Adrenal gland (tissue), 19 donors: ENCODE measurements around the gene SULT1A3. TPM values are rescaled to one million over a fixed set of nuclear protein-coding genes. Genes with fewer than 3 reads are reported as not detected.
"Not testable (repeated sequence)": the region's sequence is repeated elsewhere in the genome, so short reads cannot be mapped to it uniquely, and the experiment has no call there.

ENCODE experiments used
- DNase-seq, 7 donors: peaks; one replicate each; pipeline ENCODE4 v3.0.0-alpha.2; 2019 to 2020
- H3K27ac ChIP-seq, 5 donors: fragments of 200-600 bp; sonication (generic) in 4 of 5; 1 replicate in 3 of 5; 2 replicates in 2 of 5; pipeline versions ENCODE4 v1.5.1 to v1.8.0; 2016 to 2020; ENCODE audit warnings: mild to moderate bottlenecking in 1 of 5
- H3K27me3 ChIP-seq: fragments of 200-600 bp; 2 replicates; pipeline ENCODE4 v1.8.0; 2021
- H3K36me3 ChIP-seq, 2 donors: fragments of 200-600 bp; replicated peaks in 1 of 2; 1 replicate in 1 of 2; 2 replicates in 1 of 2; pipeline versions ENCODE4 v1.5.1 to v1.8.0; 2018 to 2022
- H3K4me1 ChIP-seq, 2 donors: fragments of 200-600 bp; replicated peaks in 1 of 2; 1 replicate in 1 of 2; 2 replicates in 1 of 2; pipeline versions ENCODE4 v1.5.1 to v1.8.0; 2018 to 2021
- H3K4me3 ChIP-seq, 4 donors: fragments of 200-600 bp; sonication (generic) in 3 of 4; one replicate each; pipeline ENCODE4 v1.5.1; 2016 to 2018
- H3K9me3 ChIP-seq, 3 donors: fragments of 200-600 bp; sonication (generic) in 1 of 3; replicated peaks in 1 of 3; 1 replicate in 2 of 3; 2 replicates in 1 of 3; pipeline versions ENCODE4 v1.5.1 to v1.8.0; 2016 to 2021
- POLR2A ChIP-seq, 2 donors: fragments of 450-650 bp; IDR thresholded peaks; one replicate each; pipeline ENCODE4 v1.6.1; 2017; ENCODE audit warnings: antibody characterized with exemption in 2 of 2, mild to moderate bottlenecking in 2 of 2, moderate library complexity in 1 of 2
- WGBS, 4 donors: extraction: QIAGEN DNeasy Blood & Tissue Kit in 2 of 4; methylation state at CpG; one replicate each; pipeline versions ENCODE4 v1.1.5 to v1.1.7; 2013 to 2017; 5-methylcytosine and 5-hydroxymethylcytosine counted together
- intact Hi-C, 2 donors: fragments of 100-400 bp; cut with DNase I; formaldehyde crosslinking; loops; one replicate each; pipeline versions ENCODE4 v1.14.1 to v1.15.0; 2022 to 2023
- long read RNA-seq, 10 donors: library from polyadenylated mRNA in 3 of 10; unstranded in 2 of 10; stranded (forward) in 1 of 10; transcript quantifications; one replicate each; pipeline ENCODE4 v2.0.0 and lab custom pipeline, GENCODE V29; 2021 to 2026
- polyA plus RNA-seq, 3 donors: library from polyadenylated mRNA; stranded (reverse); fragments of 200-250 nt in 2 of 3; fragments of 350-450 nt in 1 of 3; fragmentation: Illumina TruSeq in 1 of 3; extraction: RNeasy Lipid Tissue Mini Kit (QIAGEN cat#74804) in 1 of 3; gene quantifications; one replicate each; pipeline ENCODE4 v1.2.3, GENCODE V29; 2013 to 2014
- total RNA-seq, 9 donors: library from RNA; depleted of rRNA in 4 of 9; stranded (reverse); fragments of >200 nt in 4 of 9; fragments of 120-200 nt in 1 of 9; fragmentation: NEBNext Ultra II Directional in 1 of 9; extraction: Animal tissue kit (Norgen Biotek cat#: 25700) in 1 of 9; gene quantifications; one replicate each; pipeline versions ENCODE4 v1.1.0 to v1.2.4, GENCODE V29; 2013 to 2023
- TF ChIP-seq, protein P1 (sequence below), 6 experiments: fragments of 450-650 bp in 4 of 6; fragments of 200-600 bp in 2 of 6; sonication (generic) in 1 of 6; IDR thresholded peaks; 1 replicate in 5 of 6; 2 replicates in 1 of 6; pipeline versions ENCODE4 v1.5.1 to v1.8.0; 2016 to 2021; ENCODE audit warnings: antibody characterized with exemption in 6 of 6, mild to moderate bottlenecking in 2 of 6, moderate library complexity in 1 of 6
- donor health status: healthy with polysubstance abuse.
- donor health status: Bipolar disorder and iron deficiency.
- donor health status: DM: yes; HTN: yes; CAD: no.
- donor health status: DM: no; HTN: no; CAD: no.
- donor health status: DM: no; HTN: no; CAD: no.
- donor health status: DM: yes; HTN: yes; CAD: no.

The SULT1A3 gene
- total RNA-seq (10 to 100 TPM in 6 of 9 donors, 1 to 10 TPM in 3; 4.3 to 15.8 (median 12.7) TPM), polyA plus RNA-seq (100 to 1,000 TPM in 1 of 3 donors, 10 to 100 TPM in 1, 1 to 10 TPM in 1; 3.5 to 125 (median 58.7) TPM)
- long read RNA-seq, donor 1: 0 reads
- long read RNA-seq, donor 2: 0 reads
- long read RNA-seq, donor 3, partial matches to known transcripts: 0 of 1 reads
- long read RNA-seq, donor 3, other reads (novel, unspliced or antisense): 0 of 1 reads
- long read RNA-seq, donor 4, partial matches to known transcripts: 0 of 3 reads
- long read RNA-seq, donor 4, other reads (novel, unspliced or antisense): 0 of 3 reads
- long read RNA-seq, donor 5, partial matches to known transcripts: 0 of 3 reads
- long read RNA-seq, donor 5, other reads (novel, unspliced or antisense): 0 of 3 reads
- long read RNA-seq, donor 6, partial matches to known transcripts: 0 of 2 reads
- long read RNA-seq, donor 6, other reads (novel, unspliced or antisense): 0 of 2 reads
- long read RNA-seq, donor 7: 0 reads
- long read RNA-seq, donor 8: 0 reads
- long read RNA-seq, donor 9: 0 reads
- long read RNA-seq, donor 10: 0 reads

DNA sequence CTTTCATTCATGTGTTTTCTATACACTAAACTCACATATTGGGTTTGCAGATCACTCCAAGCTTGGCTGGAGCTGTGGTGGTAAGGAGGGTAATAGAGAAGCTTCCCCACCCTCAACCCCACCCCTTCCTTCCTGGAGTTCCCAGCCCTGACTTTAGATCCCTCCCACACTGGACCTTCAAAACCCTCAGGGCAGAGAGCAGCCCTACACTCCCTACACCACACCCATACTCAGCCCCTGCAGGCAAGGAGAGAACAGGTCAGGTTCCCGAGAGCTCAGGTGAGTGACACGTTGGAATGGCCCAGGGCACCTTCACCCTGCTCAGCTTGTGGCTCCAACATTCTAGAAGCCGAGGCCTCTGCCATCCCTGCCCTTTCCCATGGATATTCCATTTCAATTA, at the start of gene SULT1A3:
Gene SULT1A3, plus strand, starts transcription at position 207 of the 400 bp plus-strand sequence. CDS start 1,474 bp downstream, outside the sequence.
- H3K4me1 ChIP-seq, H3K9me3 ChIP-seq, H3K27me3 ChIP-seq, H3K27ac ChIP-seq, intact Hi-C loops, DNase-seq, H3K36me3 ChIP-seq, H3K4me3 ChIP-seq: not testable (repeated sequence)
- WGBS, 4 donors: no CpG with 5 or more reads among the region's 3 CpGs

DNA sequence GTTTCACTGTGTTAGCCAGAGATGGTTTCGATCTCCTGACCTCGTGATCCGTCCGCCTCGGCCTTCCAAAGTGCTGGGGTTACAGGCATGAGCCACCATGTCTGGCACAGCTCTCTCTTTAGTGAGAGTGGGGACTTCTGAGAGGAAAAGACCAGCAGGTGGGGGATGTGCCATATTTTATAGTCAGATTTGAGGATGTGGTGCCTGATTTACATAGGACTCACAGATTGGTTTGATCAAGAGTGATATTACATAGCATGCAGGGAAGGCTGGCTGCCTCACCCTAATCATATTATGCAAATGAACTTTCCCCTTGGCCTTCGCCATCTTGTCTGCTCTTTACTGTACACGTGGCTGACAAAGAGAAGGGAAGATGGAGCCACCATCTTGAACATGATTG, 48.0 kb upstream of the SULT1A3 start:
- H3K27me3 ChIP-seq: no peaks in the 10 kb centered on the region
- no peaks in the 10 kb centered on the region for H3K36me3 ChIP-seq
- H3K9me3 ChIP-seq: no peaks in the 10 kb centered on the region
- no peak overlapping the region for H3K4me3 ChIP-seq
- no peak for DNase-seq
- intact Hi-C loops: no loop called here
- WGBS, 4 donors: 85 to 90% (median 87%) methylated on average over 5 to 7 of the region's 7 CpGs
- TF ChIP-seq, protein P1, sequence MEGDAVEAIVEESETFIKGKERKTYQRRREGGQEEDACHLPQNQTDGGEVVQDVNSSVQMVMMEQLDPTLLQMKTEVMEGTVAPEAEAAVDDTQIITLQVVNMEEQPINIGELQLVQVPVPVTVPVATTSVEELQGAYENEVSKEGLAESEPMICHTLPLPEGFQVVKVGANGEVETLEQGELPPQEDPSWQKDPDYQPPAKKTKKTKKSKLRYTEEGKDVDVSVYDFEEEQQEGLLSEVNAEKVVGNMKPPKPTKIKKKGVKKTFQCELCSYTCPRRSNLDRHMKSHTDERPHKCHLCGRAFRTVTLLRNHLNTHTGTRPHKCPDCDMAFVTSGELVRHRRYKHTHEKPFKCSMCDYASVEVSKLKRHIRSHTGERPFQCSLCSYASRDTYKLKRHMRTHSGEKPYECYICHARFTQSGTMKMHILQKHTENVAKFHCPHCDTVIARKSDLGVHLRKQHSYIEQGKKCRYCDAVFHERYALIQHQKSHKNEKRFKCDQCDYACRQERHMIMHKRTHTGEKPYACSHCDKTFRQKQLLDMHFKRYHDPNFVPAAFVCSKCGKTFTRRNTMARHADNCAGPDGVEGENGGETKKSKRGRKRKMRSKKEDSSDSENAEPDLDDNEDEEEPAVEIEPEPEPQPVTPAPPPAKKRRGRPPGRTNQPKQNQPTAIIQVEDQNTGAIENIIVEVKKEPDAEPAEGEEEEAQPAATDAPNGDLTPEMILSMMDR (IDR thresholded peaks at IDR 0.05): no peak
- TF ChIP-seq POLR2A (IDR thresholded peaks at IDR 0.05): no peak
- no peaks in the 10 kb centered on the region for H3K4me1 ChIP-seq
- no peak overlapping the region for H3K27ac ChIP-seq

DNA sequence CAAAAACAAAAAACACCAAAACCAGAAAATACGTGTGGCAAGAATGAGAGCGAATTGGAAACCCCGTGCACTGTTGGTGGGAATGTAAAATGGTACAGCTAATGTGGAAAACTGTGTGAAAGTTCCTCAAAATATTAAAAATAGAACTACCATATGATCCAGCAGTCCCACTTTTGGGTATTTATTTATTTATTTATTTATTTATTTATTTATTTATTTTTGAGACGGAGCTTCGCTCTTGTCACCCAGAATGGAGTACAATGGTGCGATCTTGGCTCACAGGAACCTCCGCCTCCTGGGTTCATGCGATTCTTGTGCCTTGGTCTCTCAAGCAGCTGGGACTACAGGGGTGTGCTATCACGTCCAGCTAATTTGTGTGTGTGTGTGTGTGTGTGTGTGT, 46.5 kb upstream of the SULT1A3 start:
- Histone ChIP-seq H3K27ac (no peak overlapping the region), H3K9me3 (no peaks in the 10 kb centered on the region), H3K4me3 (no peak overlapping the region), H3K36me3 (no peaks in the 10 kb centered on the region), H3K4me1 (no peaks in the 10 kb centered on the region), H3K27me3 (no peaks in the 10 kb centered on the region)
- intact Hi-C loops: no loop called here
- TF ChIP-seq, protein P1 (IDR thresholded peaks at IDR 0.05): no peak
- no peak for TF ChIP-seq POLR2A (IDR thresholded peaks at IDR 0.05)
- no peak for DNase-seq
- WGBS, 4 donors: 93 to 95% (median 94%) methylated on average over 9 of the region's 9 CpGs

DNA sequence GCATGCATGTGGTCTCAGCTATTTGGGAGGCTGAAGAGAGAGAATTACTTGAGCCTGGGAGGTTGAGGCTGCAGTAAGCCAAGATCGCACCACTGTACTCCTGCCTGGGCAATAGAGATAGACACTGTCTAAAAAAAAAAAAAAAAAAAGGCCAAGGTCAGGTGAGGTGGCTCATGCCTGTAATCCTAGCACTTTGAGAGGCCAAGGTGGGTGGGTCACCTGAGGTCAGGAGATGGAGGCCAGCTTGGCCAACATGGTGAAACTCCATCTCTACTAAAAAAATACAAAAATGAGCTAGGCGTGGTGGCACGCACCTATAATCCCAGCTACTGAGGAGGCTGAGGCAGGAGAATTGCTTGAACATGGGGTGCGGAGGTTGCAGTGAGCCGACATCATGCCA, 43.9 kb upstream of the SULT1A3 start:
- intact Hi-C loops: no loop called here
- TF ChIP-seq, protein P1 (IDR thresholded peaks at IDR 0.05): no peak
- TF ChIP-seq POLR2A (IDR thresholded peaks at IDR 0.05): no peak
- Histone ChIP-seq H3K4me3 (no peak overlapping the region), H3K4me1 (no peaks in the 10 kb centered on the region), H3K9me3 (no peaks in the 10 kb centered on the region), H3K27me3 (no peaks in the 10 kb centered on the region), H3K27ac (no peak overlapping the region), H3K36me3 (no peaks in the 10 kb centered on the region)
- 92 to 96% (median 93%) methylated on average over 5 of the region's 5 CpGs for WGBS, 4 donors
- no peak for DNase-seq
